Activated CD8-positive, alpha-beta T cell treated with anti-CD3 and anti-CD28 coated beads, Interleukin-2, amount 10 ng/mL, durations not matched to agents 7 days and 5 days (primary cell): ENCODE data around the gene TOR4A. TPM values are rescaled to one million over a fixed set of nuclear protein-coding genes. Genes with fewer than 3 reads are reported as not detected.
A peak's percentile ranks its signal among the peaks of the same experiment; 100 is the strongest.

ENCODE experiments used
- ATAC-seq: fragments of 150-1000 bp; cut with Tn5 transposase; one replicate; pipeline ENCODE4 v1.10.0; 2021; ENCODE audit warnings: moderate library complexity
- CTCF ChIA-PET: fragments of 350-600 bp; sonication (Branson Sonifier 250); formaldehyde crosslinking; loops from one replicate; lab custom pipeline; 2021; ENCODE audit warnings: antibody characterized with exemption; lab: Charles Lee
- POLR2A ChIA-PET: fragments of 350-600 bp; sonication (Branson Sonifier 250); formaldehyde crosslinking; loops from one replicate; lab custom pipeline; 2021; ENCODE audit warnings: antibody characterized with exemption; lab: Charles Lee
- DNase-seq: peaks from one replicate; pipeline ENCODE4 v3.0.0-alpha.2; 2020
- H3K27ac Mint-ChIP-seq: one replicate; pipeline ENCODE4 v1.8.0; 2021; ENCODE audit warnings: mild to moderate bottlenecking, mixed read lengths
- H3K27me3 Mint-ChIP-seq: one replicate; pipeline ENCODE4 v1.8.0; 2021; ENCODE audit warnings: low read depth, mixed read lengths
- H3K36me3 Mint-ChIP-seq: one replicate; pipeline ENCODE4 v1.8.0; 2021; ENCODE audit warnings: low read depth, mixed read lengths
- H3K4me1 Mint-ChIP-seq: one replicate; pipeline ENCODE4 v1.8.0; 2021; ENCODE audit warnings: low read depth, mixed read lengths
- H3K4me3 Mint-ChIP-seq: one replicate; pipeline ENCODE4 v1.8.0; 2021; ENCODE audit warnings: mild to moderate bottlenecking, mixed read lengths
- H3K9me3 Mint-ChIP-seq: one replicate; pipeline ENCODE4 v1.8.0; 2022; ENCODE audit warnings: mixed read lengths; ENCODE audit not compliant: insufficient read depth
- total RNA-seq, 2 experiments: library from RNA; stranded (reverse); gene quantifications; one replicate each; pipeline ENCODE4 v1.2.3, GENCODE V29; 2021

TOR4A gene
- total RNA-seq, 2 experiments from 2014 or later, result 6.6 to 7.0 TPM

DNA sequence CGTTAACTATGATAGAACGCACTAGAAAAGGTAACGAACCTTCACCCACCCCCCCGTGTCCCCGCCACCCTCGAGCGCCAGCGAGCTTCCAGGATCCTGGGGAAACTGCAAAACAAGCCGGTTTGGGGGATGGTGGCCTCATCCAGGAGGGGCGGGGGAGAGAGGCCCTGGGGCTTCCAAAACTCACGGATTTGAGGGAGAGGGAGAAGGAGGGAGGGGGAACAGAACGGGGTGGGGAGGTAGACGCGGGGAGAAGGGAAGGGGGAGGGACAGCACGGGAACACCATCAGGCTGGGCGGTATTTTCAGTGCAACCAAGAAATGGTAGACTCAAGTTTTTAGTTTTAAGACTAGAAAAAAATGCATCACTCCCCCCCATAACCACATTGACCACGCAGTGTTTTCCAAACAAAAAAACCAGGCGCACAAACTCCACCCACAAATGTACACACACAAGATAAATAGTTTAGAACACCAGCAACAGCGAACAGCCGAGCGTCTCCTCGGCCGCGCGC is 23.1 kb downstream of the TOR4A start:
- DNase-seq, result no peak
- Mint-ChIP-seq H3K36me3 (no peaks in the 10 kb centered on the region), H3K27ac (no peak overlapping the region), H3K4me1 (peaks cover 25% of the 10 kb centered on the region), H3K27me3 (peaks cover 37% of the 10 kb centered on the region), H3K4me3 (peak overlapping the region; percentile 61), H3K9me3 (no peaks in the 10 kb centered on the region)
- POLR2A ChIA-PET, result interaction anchor here (0.6 kb wide), 1 partner anchor 60 kb away, joined by 3 read pairs; the partner anchor contains the start of gene TUBB4B
- CTCF ChIA-PET, result no interaction called here
- ATAC-seq, result no peak

DNA sequence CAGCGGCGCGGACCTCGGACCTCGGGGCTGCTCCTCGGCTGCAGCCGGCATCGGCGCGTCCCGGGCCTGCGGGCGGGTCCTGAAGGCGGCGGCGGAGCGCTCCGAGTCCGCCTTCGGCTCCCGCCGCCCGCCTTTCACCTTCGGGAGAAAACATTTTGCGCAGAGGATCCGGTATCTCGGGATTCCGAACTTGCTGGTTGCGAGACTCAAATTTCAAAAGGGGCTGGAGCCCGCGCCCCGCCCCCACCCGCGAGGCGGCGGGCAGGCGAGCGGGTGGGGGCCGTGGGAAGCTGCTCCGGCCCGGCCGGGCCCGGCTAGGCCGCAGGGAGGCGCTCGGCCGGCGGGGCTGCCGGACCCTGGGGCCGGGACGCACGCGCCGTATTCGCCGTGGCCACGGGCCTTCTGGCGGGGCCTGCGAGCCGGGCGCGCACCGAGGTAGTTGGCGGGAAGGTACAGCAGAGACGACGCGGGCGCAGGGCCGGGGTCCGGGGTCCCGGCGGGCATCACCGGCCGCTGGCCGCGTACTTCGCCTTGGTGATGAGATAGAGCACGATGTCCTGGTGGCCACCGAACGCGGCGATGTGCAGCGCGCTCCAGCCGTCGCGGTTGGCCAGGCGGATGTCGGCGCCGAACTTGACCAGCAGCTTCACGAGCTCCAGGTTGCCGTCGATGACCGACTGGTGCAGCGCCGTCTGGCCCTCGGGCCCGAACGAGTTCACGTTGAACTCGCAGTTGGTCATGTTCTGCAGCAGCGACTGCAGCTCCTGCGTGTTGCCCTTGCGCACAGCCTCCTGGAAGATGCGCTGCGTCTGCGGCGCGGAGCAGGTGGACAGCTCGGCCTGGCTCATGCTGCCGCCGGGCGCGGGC is 23.8 kb downstream of the TOR4A start:
- DNase-seq, result no peak
- Mint-ChIP-seq H3K36me3 (no peaks in the 10 kb centered on the region), H3K9me3 (no peaks in the 10 kb centered on the region), H3K27me3 (peaks cover 35% of the 10 kb centered on the region), H3K27ac (no peak overlapping the region), H3K4me3 (peak overlapping the region; percentile 64), H3K4me1 (peaks cover 30% of the 10 kb centered on the region)
- ATAC-seq, result peak; percentile 16
- POLR2A ChIA-PET, result interaction anchor here (1.2 kb wide), 1 partner anchor 15 kb away, joined by 8 read pairs; no protein-coding TSS in a partner anchor
- CTCF ChIA-PET, result interaction anchor here (0.6 to 2.2 kb wide), 11 partner anchors 12 to 237 kb away, joined by 3 to 12 read pairs (median 4); partner anchors contain the start of genes EXD3 and NOXA1

DNA sequence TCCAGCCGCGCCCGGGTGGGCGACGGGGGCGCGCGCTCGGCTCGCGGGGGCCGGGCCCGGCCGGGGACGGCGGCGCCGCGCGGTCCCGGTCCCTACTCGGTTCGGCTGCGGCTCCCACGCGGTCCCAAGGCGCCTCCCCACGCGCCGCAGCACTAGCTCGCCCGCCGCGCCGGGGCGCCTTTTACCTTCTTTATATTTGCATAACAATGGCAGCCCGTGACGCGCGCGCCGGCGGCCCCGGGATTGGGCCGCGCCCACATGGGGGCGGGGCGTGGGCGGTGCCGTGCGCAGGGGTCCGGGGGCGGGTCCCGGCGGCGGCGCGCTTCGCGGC is 24.6 kb downstream of the TOR4A start, which contains the start of gene NRARP:
NRARP (minus strand) TSS at position 154 of the 331 bp plus-strand sequence. CDS start 343 bp downstream, outside the sequence.
- no peaks in the 10 kb centered on the region for H3K9me3 Mint-ChIP-seq

DNA sequence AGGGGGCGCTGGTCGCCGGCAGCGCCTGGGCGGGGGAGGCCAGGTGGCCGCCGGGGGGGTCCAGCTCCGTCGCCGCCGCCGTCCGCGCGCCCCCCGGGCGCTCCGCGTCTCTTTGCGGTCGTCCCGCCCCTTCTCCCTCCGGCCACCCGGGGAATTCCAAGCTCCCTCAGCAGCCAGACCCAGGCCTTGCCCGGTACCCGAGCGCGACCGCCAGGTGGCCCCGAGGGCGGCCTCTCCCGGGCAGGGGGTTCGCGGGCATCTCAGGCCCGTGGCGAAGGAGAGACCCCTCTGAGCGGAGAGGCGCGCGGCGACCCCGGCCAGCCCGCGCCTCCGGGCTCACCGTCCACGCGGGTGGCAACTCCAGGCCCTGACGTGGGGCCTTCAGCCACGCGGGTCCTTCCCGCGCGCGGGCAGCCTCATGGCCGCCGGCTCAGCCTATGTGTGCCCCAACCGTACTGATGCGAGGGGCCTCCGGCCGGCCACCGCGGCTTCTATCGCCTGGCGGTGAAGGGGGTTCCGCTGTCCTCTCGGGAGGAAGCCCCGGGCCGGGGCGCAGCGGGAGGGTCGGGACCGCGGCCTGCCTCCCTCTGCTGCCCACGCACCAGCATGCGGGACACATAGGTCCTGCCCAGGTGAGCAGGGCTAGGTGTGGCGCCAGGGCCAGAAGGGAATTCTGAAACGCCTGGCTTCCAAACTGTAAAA is 25.1 kb downstream of the TOR4A start:
- Mint-ChIP-seq H3K27ac (no peak overlapping the region), H3K36me3 (no peaks in the 10 kb centered on the region), H3K4me3 (no peak overlapping the region), H3K27me3 (peaks cover 23% of the 10 kb centered on the region), H3K4me1 (peaks cover 31% of the 10 kb centered on the region), H3K9me3 (no peaks in the 10 kb centered on the region)
- no peak for DNase-seq
- ATAC-seq, result no peak
- ChIA-PET POLR2A (interaction anchor here (1.1 to 1.6 kb wide), 4 partner anchors 10 to 145 kb away, joined by 3 to 8 read pairs (median 6); no protein-coding TSS in a partner anchor), CTCF (interaction anchor here (0.9 to 2.2 kb wide), 9 partner anchors 10 to 120 kb away, joined by 3 to 12 read pairs (median 4); partner anchors contain the start of genes EXD3 and NOXA1)

More for the DNA sequence above, 24.6 kb downstream of the TOR4A start, which contains the start of gene NRARP:
- DNase-seq, result peak; percentile 92
- ChIA-PET POLR2A (interaction anchor here (1.2 to 1.6 kb wide), 3 partner anchors 11 to 146 kb away, joined by 3 to 8 read pairs (median 8); no protein-coding TSS in a partner anchor), CTCF (interaction anchor here (0.6 to 2.2 kb wide), 12 partner anchors 11 to 236 kb away, joined by 3 to 12 read pairs (median 4); partner anchors contain the start of genes EXD3 and NOXA1)
- Mint-ChIP-seq H3K36me3 (no peaks in the 10 kb centered on the region), H3K27me3 (peaks cover 27% of the 10 kb centered on the region), H3K27ac (no peak within 1 kb of the TSS), H3K4me1 (peaks cover 30% of the 10 kb centered on the region), H3K4me3 (peak within 1 kb of the TSS; percentile 64)
- ATAC-seq, result peak; percentile 78

DNA sequence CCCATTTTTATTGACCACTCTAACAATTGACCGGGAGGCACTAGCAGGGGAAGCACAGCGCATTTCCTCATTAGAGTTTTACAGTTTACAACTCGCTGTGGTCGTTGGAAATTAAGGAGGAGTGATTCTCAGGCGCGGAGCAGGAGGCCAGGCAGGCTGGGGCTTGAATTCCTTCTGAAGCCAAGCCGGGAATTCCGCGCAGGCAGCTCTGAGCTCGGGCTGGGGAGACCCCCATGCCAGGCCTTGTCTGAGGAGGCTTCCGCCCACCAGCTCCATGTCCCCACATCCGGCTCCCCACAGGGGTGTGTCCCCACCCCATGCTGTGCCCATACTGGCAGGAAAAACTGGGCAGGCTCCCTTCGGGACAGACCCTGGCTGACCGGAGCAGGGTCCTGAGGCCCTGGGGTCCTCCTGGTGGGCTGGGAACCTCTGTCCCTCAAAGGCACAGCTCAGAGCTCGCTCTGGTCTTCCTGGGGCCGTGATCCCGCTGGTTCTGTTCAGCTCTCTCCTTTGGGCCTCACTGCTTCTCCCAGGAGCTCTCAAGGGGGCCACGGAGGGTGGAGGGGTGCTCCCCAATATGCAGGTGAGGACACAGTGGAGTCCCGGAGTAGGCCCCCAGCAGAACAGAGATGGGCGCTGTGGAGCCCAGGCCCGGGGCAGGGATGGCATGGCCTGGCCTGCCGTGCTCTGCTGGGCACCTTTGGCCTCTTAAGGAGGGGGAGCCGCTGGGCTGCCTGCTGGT is 25.8 kb downstream of the TOR4A start:
- Mint-ChIP-seq H3K4me3 (peak overlapping the region; percentile 15), H3K27ac (no peak overlapping the region), H3K36me3 (no peaks in the 10 kb centered on the region), H3K4me1 (peaks cover 31% of the 10 kb centered on the region), H3K27me3 (peaks cover 19% of the 10 kb centered on the region), H3K9me3 (no peaks in the 10 kb centered on the region)
- CTCF ChIA-PET, result interaction anchor here (2.2 kb wide), 1 partner anchor 119 kb away, joined by 12 read pairs; the partner anchor contains the start of genes EXD3 and NOXA1
- DNase-seq (no peak), ATAC-seq (no peak)
- POLR2A ChIA-PET, result interaction anchor here (1.1 to 1.6 kb wide), 3 partner anchors 10 to 144 kb away, joined by 3 to 8 read pairs (median 3); no protein-coding TSS in a partner anchor

DNA sequence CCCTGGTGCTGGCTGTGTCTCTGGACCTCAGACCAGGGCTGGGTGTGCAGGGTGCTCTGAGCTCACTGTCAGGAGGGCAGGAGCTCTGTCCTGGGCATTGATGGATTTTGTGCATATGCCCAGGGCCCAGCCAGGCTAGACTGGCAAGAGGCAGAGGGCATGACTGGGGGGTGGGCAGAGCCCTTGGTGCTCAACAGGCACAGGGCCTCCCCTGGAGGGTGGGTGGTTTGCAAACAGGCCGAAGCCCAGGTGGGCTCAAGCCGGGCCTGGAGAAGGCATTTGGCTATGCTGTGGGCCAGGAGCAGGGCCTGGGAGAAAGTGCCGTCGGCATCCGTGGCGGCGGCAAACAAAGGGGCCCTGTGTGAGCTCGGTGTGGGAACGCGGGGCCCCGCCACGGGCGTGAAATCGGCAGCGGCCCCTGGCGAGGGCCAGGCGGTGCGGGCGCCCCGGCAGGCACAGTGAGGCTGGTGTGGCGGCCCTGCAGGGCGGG is 26.4 kb downstream of the TOR4A start:
- ChIA-PET CTCF (no interaction called here), POLR2A (interaction anchor here (0.6 kb wide), 1 partner anchor 169 kb away, joined by 4 read pairs; no protein-coding TSS in a partner anchor)
- H3K36me3 Mint-ChIP-seq, result no peaks in the 10 kb centered on the region
- no peaks in the 10 kb centered on the region for H3K9me3 Mint-ChIP-seq
- peaks cover 31% of the 10 kb centered on the region for H3K4me1 Mint-ChIP-seq
- no peak for ATAC-seq
- no peak for DNase-seq
- H3K27ac Mint-ChIP-seq, result no peak overlapping the region
- no peak overlapping the region for H3K4me3 Mint-ChIP-seq
- H3K27me3 Mint-ChIP-seq, result peaks cover 14% of the 10 kb centered on the region

DNA sequence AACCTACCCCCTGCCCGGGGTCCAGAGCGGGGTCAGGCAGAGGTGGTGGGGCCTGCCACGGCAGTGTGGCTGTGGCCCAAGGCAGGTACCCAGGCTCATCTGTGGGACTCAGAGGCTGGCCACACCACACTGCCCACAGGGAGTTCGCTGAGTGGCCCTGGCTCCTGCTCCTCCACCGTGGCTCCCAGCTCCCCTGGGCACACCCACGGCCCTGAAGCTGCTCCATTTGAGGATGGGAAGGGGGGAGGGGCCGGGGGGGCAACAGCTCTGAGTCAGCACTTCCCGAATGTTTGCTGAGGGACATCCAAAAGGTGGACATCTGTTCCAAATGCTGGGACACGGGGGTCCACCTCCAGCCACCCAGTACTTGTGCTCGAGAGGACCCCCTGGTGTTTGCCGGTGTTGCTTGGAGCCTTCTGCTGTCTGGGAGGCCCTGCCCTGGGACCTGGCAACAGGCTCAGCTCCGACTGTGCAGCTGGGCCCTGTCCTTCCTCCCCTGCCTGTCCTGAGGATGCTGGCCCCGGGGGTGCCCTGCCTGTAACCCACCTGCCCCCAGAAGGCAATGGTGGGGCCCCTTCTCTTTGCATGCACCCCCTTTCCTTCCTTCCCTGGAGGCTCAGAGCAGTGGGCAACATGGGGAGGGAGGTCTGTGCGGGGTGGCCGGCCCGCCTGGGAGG is 27.0 kb downstream of the TOR4A start:
- Mint-ChIP-seq H3K4me1 (peaks cover 31% of the 10 kb centered on the region), H3K9me3 (no peaks in the 10 kb centered on the region), H3K36me3 (no peaks in the 10 kb centered on the region), H3K27ac (no peak overlapping the region), H3K4me3 (no peak overlapping the region), H3K27me3 (peaks cover 11% of the 10 kb centered on the region)
- no peak for DNase-seq
- ChIA-PET POLR2A (interaction anchor here (0.6 kb wide), 1 partner anchor 170 kb away, joined by 4 read pairs; no protein-coding TSS in a partner anchor), CTCF (no interaction called here)
- no peak for ATAC-seq

DNA sequence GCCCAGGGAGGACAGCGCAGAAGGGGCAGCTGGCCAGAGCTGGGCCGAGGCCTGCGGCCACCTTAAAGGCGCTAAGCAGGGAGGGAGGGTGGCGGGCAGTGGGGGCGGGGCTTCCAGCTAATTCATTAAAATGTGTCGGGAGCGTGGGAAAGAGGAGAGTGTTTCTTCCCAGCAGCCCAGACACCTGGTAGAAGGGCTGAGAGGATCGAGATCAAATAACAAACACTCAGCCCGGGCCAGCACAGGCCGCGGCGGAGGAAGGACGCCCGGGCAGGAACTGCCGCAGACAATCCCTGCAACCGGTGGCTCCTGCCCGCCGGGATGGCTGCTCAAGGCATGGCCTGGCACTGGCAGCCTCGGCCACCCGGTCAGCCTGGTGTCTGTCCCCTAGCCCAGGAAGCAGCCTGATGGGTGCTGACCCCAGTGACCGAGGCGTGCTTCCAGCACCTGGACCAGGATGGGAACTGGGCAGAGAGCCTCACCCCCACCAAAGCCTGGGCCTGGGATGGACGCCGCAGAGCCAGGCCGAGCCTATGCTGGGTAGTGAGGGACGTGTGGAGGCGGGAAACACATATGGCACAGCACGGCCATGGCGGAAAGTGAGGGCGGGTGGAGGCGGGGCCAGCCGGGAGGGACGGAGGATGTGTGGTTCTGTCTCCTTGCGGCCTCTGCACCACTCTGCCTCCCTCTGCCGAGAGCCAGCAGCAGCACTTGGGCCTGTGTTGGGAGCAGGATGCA is 27.7 kb downstream of the TOR4A start:
- H3K9me3 Mint-ChIP-seq, result no peaks in the 10 kb centered on the region
- peaks cover 6% of the 10 kb centered on the region for H3K27me3 Mint-ChIP-seq
- DNase-seq (peak; percentile 85), ATAC-seq (peak; percentile 59)
- CTCF ChIA-PET, result interaction anchor here (1.5 kb wide), 1 partner anchor 18 kb away, joined by 3 read pairs; no protein-coding TSS in a partner anchor
- H3K4me3 Mint-ChIP-seq, result no peak overlapping the region
- H3K36me3 Mint-ChIP-seq, result no peaks in the 10 kb centered on the region
- peaks cover 28% of the 10 kb centered on the region for H3K4me1 Mint-ChIP-seq
- POLR2A ChIA-PET, result no interaction called here
- H3K27ac Mint-ChIP-seq, result peak overlapping the region; percentile 81

DNA sequence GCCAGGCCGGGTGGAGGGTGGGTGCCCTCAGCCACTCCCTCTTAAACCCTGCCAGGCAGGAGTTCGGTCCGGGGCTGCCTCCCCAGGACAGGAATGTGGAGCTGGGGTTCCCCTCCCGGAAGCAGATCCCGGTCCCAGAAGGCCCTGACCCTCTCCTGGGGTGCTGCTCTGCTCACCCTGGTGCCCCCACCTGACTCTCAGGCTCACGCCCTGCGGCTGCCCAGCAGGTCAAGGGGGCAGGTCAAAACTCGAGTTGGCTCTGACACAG is 28.2 kb downstream of the TOR4A start:
- peaks cover 26% of the 10 kb centered on the region for H3K4me1 Mint-ChIP-seq
- H3K27ac Mint-ChIP-seq, result peak overlapping the region; percentile 81
- no peaks in the 10 kb centered on the region for H3K36me3 Mint-ChIP-seq
- H3K9me3 Mint-ChIP-seq, result no peaks in the 10 kb centered on the region
- CTCF ChIA-PET, result interaction anchor here (1.5 kb wide), 1 partner anchor 19 kb away, joined by 3 read pairs; no protein-coding TSS in a partner anchor
- POLR2A ChIA-PET, result no interaction called here
- ATAC-seq (no peak), DNase-seq (no peak)
- H3K27me3 Mint-ChIP-seq, result peaks cover 4% of the 10 kb centered on the region
- no peak overlapping the region for H3K4me3 Mint-ChIP-seq
